Gastrocnemius medialis (tissue), 4 donors: Measurements from ENCODE around the gene FRAS1.

Source experiments
- CTCF ChIP-seq, 5 experiments: fragments of 450-650 bp in 3 of 5; fragments of 200-600 bp in 2 of 5; sonication (generic) in 2 of 5; IDR thresholded peaks in 4 of 5; conservative IDR thresholded peaks in 1 of 5; 1 replicate in 4 of 5; 2 replicates in 1 of 5; pipeline ENCODE4 v1.5.1; 2016 to 2019; ENCODE audit warnings: antibody characterized with exemption in 5 of 5, mild to moderate bottlenecking in 3 of 5, moderate library complexity in 3 of 5
- POLR2A ChIP-seq, 2 donors: fragments of 450-650 bp; IDR thresholded peaks; one replicate each; pipeline ENCODE4 v1.6.1; 2017; ENCODE audit warnings: antibody characterized with exemption in 2 of 2, mild to moderate bottlenecking in 2 of 2, moderate library complexity in 2 of 2

GRCh38 chr4:78165758-78166157 lies 108.6 kb downstream of the FRAS1 start:
- TF ChIP-seq CTCF (IDR thresholded peaks at IDR 0.05 in 4 of 5, conservative IDR thresholded peaks at IDR 0.05 in 1 of 5), result no peak
- TF ChIP-seq POLR2A (IDR thresholded peaks at IDR 0.05), result no peak
